Anterior cingulate cortex (tissue), 58 donors: ENCODE results near the gene MRPL34.
"Not testable (repeated sequence)": the region's sequence is repeated elsewhere in the genome, so short reads cannot be mapped to it uniquely, and the experiment has no call there.

Experiments
- DNase-seq, 58 donors: peaks; one replicate each; lab custom pipeline; 2025; lab: John Stamatoyannopoulos, UW

MRPL34 gene

DNA sequence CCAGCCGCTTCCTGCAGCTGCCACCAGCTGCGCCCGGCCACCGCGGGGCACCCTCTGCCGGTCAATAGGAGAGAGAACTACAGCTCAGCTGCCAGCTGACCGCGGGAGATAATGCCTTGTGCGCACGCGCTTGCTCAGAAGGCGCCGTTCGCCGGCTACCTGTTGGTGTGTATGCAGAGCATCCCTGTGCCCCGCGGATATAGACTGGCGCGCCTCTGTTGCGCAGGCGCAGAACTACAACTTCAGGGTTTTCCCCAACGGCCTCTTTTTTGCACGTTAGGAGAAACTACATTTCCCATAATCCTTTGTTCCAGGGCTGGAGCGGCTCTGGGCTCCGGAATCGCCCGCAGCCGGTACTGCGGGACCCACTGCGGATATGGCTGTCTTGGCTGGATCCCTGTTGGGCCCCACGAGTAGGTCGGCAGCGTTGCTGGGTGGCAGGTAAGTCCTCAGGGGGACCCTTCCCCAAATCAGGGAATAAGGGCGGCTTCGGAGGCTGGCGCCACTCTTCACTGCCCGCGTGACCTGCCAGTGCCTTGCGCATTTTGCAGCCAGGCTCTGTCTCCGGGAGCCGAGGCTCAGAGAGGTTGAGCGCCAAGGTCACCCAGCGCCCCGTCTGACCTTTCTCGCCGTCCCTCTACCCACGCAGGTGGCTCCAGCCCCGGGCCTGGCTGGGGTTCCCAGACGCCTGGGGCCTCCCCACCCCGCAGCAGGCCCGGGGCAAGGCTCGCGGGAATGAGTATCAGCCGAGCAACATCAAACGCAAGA is at the start of gene MRPL34:
TSS of gene MRPL34 (plus strand) at position 356 of the 768 bp plus-strand sequence. CDS start at position 377, 21 bp downstream.
- peak; percentile 67 to 100 (median 94) for DNase-seq

DNA sequence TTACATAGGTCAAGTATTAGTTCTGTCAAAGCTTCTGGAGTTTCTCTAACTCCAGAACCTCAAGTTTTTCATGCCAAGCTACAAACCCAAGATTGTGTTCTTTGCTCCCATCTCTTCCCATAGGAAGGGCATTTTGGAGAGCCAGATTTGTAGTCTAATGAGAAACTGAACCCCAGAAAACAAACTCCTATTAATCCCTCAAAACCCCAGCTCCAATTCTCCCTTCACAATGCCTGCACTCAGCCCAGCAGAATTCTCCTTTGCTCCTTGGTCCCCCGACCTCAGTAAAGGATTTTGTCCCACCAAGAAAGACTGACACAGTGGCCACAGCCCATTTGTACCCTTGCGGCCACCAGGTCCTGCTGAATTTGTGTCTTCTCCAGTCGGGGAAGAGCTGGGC is 49.5 kb upstream of the MRPL34 start:
- no peak for DNase-seq

DNA sequence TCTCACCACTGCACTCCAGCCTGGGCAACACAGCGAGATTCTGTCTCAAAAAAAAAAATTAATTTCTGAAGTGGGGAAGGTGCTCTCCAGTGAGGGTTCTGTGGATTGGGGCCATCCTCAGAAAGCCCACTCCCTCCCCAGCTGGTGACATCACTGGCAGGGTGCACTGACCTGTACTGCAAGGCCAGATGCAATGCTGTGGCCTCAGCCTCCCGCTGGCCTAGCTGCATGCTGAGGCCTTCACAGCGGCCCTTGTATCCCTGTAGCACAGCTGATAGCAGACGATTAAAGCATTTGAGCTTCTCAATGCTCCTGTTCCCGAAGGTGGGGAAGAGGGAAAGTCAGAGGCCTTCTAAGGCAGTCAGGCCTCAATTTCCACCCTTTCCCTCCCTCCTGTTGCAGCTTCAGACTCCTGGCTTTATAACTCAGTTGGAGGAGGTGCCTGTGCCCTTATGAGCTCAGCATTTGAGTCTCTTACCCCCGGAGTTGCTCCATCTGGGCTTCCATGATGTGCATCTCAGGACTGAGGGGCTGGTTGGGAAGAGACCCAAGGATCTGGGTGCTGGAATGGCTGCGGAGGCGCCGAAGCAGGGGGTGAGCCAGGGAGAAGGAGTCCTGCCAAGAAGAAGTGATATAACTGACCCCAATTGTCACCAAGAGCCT is 46.4 kb upstream of the MRPL34 start:
- no peak for DNase-seq

DNA sequence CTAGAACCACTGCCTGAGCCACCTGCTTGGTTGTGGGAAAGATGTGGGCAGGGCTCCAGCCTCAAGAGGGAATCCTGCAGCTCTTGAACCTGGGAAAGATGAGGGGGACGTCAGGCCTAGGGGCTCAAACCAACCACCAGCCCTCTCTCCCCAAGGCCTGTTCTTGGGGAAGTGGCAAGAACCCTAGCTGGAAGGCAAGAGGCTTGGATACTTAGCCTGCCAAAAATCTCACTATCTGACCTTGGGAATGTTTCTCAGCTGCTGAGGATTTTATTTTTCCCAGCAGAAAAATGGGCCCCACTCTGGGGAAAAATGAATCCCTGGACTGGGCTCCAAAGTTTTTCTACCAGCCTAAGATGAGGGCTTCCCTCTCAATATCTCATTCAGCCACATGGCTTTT is 45.7 kb upstream of the MRPL34 start:
- no peak for DNase-seq

DNA sequence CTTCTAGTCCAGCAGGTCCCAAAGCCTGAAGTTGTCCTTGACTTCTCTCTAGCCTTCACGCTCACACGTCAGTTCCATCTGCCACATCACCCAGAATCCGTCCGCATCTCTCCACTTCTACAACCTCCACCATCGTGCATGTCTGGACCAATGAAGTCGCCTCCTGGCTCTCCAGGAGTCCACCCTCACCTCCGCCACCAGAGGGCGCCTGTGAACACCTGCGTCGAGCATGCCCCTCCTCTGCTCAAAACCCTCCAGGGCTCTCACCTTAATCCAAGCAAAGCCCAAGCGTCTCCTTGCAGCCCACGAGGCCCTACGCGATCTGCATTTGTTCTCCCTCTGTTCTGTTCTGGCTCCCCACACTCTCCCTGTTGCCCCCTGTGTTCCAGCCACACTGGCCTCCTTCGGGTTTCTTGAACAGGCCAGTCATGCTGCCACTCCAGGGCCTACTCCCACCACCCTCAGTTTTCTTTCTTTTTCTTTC is 44.8 kb upstream of the MRPL34 start:
- DNase-seq = peak in 30 of 58 donors; percentile 3 to 60 (median 21)

DNA sequence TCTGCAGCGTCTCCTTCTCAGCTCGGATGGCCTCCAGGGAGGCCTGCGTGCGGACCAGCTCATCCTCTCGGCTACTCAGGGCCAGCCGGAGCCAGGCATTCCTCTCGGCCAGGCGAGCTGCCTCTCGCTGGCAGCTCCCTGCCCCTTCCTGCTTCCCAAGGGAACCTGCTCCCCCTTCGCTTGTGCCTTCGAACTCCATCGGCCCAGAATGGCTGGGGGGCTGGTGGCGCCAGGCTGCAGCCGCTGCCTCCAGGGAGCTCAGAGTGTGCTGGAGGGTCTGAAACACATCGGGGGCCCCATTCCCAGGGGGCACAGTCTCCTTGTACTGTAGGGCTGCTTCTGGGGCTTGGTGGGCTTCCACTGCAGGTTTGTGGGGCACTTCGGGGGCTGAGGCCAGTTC is 43.1 kb upstream of the MRPL34 start:
- DNase-seq = no peak

DNA sequence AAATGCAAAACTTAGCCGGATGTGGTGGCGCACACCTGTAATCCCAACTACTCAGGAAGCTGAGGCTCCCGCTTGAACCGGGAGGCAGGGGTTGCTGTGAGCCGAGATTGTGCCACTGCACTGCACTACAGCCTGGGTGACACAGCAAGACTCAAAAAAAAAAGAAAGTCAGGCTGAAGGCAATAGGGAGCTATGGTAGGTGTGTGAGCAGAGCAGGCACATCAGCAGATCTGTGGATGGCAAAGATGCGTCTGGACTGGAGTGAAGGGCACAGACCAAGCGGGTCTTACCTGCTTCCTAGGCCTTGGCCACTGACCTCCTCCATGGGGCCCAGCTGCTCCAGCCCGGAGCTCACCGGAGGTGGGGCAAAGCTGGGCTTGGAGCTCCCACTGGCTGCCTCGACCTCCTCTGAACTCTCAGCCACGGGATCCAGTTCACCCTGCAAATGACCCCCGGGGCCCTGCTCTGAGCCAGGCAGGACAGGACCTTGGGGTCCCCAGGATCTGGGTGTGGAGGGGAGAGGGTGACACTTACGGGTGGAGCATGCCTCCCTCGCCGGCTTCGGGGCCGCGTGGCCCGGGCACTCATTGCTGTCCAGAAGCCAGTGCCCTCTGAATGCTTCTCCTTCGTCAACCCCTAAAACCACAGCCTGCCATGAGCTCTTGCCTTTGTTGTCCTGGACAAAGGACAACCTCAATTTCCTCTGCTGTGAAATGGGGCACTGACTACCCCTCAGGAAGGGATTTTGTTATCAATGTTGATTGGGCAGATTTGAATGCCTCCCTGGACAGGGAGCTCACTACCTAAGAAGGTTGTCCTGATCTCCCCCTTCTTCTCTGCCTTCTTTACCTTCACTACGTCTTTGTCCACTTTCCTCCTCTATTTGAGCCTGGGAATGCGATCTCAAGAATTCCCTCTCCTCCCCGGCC is 41.7 kb upstream of the MRPL34 start:
- DNase-seq = no peak

DNA sequence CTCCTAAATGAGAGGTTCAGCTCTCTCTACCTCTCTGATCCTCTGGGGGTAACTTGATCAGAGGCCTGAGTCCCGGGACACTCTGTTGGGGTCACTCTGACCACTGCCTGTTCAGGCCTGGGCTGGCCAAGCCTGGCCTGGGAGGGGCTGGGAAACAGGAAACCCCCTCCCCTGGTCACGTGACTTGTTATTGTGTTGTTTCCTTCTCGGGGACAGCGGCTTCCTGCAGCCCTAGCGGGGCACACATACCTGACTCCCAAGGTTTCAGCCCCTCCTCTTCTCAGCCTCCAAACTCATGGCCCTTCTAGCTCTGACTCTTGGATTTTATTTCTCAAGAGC is 41.1 kb upstream of the MRPL34 start, which contains the start of gene USHBP1:
TSS of gene USHBP1 (minus strand) at position 105 of the 339 bp plus-strand sequence. CDS start 446 bp downstream, outside the sequence.
- no peak for DNase-seq

DNA sequence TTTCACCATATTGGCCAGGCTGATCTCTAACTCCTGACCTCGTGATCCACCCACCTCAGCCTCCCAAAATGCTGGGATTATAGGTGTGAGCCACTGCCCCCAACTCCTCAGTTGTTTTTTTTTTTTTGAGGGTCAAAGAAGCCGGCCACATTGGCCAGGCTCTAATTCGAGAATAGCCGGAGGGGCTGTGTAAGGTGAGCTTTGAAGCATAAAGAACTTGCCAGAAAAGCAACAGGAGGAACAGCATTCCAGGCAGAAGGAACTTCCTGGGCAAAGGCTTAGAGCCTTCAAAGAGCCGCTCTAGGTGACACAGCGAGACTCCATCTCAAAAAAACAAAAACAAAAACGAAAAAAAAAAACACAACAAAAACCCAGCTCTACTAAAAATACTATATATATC is 39.6 kb upstream of the MRPL34 start:
- DNase-seq = no peak

DNA sequence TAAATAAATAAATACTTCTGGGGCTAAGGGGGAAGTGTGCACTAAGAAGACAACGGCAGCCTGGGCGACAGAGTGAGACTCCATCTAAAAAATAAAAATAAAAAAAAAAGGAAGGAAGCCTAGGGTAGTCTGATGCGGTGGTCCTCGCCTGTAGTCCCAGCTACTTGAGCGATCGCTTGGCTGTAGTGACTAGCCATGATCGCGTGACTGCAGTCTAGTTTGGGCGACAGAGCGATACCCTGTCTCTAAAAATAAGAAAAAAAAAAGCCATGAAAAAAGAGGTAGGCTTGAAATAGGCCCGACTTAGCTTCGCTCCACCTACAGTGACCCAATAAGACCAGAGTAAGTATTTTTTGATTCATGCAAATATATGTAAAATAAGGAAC is 39.1 kb upstream of the MRPL34 start:
- peak in 3 of 58 donors; percentile 39 to 69 (median 45) for DNase-seq

DNA sequence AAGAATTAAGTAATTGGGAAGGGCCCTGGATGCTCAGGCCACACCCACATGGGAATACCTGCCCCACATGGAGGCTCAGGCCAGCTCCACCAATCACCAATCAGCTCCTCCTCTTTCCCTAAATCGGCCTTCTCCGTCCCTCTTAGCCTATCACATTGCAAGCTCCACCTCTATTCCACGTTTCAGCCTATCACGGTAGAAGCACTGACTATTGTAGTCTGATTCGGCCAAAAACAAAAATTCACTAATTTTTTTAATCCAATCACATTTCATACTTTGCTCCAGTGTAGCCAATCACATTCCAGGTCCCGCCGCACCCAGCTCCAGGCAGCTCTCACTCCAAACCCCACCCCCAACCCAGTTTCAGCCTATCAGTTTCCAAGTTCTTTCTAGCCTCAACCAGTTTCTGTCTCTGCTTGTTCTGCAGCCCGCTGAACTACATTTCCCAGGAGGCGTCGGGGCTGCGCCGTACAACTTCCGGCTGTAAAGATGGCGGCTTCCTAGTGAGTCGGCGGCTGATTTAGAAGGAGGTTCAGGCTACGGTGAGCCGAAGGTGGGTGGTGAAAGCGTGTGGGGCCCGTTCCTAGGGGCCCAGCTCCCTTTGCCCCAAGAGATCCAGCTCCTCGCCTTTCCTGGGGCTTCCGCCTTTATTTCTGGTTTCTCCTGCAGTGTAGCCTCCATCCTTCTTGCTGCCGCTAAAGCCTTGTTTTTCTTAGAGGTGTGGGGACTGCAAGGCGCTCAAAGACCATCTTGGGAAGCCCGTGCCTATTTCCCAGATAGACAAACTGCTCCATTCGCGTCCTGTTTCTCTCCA is 38.5 kb upstream of the MRPL34 start, which contains the start of gene BABAM1:
TSS of gene BABAM1 (plus strand) at position 469 of the 814 bp plus-strand sequence. CDS start 1,364 bp downstream, outside the sequence.
- DNase-seq = peak; percentile 82 to 100 (median 96)

DNA sequence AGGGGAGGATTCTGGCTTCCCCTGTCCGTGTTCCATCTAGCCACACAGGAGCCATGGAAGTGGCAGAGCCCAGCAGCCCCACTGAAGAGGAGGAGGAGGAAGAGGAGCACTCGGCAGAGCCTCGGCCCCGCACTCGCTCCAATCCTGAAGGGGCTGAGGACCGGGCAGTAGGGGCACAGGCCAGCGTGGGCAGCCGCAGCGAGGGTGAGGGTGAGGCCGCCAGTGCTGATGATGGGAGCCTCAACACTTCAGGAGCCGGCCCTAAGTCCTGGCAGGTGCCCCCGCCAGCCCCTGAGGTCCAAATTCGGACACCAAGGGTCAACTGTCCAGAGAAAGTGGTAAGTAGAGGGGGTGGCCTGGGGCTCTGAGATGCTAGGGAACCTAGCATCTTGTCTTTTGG is 36.9 kb upstream of the MRPL34 start:
- no peak for DNase-seq

DNA sequence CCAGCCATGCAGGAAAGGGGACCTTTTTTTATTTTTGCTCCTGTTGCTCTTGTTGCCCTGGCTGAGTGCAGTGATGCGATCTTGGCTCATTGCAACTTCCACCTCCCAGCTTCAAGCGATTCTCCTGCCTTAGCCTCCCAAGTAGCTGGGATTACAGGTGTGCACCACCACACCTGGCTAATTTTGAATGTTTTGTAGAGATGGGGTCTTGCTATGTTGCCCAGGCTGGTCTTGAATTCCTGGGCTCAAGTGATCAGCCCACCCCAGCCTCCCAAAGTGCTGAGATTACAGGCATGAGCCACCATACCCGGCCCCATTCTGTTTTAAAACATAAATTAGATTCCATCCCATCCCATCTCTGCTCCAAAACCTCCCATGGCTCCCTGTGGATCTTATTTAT is 30.8 kb upstream of the MRPL34 start:
- not testable (repeated sequence) for DNase-seq

DNA sequence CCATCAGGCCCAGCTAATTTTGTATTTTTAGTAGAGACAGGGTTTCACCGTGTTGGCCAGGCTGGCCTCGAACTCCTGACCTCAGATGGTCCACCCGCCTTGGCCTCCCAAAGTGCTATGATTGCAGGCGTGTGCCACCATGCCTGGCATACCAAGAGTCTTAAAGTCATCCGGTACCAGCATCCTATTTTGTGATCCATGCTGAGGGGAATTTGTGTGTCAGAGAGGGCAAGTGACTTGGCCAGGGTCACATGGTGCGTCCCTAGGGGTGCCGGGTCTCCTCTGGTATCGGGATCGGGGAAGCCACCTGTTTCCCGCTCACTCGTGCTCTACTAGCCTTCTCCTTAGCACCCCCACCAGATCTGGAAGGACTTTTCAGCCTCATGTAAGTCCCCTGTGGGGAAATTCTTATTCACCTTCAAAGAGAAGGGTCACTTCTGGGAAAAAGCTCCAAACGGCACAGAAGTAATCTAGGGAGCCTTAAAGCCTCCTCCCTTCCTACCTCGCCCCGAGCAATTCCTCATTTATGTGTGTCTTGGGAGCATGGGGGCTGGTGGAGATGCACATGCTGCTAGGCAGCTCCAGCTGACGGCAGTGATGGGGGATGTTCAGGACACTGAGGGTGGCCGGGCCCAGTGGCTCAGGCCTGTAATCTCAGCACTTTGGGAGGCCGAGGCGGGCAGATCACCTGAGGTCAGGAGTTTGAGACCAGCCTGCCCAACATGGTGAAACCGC is 30.1 kb upstream of the MRPL34 start:
- DNase-seq = no peak

DNA sequence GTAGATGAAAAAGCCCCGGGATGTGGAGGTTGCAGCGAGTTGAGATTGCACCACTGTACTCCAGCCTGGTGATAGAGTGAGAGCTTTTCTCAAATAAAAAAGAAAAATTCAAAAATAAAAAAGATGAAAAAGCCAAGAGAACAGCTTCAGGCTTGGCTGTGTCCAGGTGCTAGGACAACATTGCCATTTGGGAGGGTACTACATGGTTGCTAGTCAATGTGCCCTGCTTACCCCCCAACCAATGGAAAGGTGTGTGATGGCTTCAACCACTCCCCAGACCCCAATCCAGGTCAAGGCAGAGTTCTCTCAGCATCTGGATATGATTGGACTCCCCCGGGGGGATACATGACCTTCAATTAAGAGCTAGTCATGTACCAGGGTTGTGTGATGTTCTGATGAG is 26.2 kb upstream of the MRPL34 start:
- no peak for DNase-seq

DNA sequence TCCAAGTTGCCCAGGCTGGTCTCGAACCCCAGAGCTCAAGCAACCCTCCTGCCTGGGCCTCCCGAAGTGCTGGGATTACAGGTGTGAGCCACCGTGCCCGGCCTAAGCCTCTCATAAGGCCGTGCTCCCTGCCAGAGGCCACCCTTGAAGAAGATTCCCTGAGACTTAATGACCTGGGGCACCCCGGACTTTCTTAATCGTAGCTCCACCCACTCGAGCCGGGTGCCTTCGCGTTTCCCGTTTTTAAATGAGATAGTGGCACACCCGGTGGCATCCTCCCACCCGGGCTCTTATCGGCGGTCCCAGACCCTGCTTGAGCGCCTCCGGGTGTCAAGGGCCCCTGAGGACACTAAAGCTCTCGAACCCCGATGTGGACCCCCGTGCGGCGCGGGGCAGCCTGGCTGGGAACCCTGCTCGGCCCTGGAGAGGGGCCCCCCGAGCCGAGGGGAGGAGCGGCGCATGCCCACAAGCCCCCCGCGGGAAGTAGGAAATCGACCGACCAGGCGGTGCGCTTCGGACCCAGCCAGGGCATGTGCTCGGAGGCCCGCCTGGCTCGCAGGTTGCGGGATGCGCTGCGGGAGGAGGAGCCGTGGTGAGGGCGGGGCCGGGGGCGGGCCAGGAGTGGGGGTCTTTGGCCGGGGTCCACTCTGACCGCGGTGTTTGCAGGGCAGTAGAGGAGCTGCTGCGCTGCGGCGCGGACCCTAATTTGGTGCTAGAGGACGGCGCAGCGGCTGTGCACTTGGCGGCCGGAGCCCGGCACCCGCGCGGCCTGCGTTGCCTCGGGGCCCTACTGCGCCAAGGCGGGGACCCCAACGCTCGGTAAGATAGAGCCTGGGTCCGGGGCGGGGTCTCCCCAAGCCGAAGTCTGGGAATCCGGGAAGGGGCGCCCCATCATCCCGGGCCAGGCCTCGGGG is 24.0 kb upstream of the MRPL34 start, which contains the start of gene ANKLE1:
TSS of gene ANKLE1 (plus strand) at position 511 of the 914 bp plus-strand sequence. CDS start at position 531, 20 bp downstream.
- DNase-seq = peak in 18 of 58 donors; percentile 2 to 41 (median 18)

DNA sequence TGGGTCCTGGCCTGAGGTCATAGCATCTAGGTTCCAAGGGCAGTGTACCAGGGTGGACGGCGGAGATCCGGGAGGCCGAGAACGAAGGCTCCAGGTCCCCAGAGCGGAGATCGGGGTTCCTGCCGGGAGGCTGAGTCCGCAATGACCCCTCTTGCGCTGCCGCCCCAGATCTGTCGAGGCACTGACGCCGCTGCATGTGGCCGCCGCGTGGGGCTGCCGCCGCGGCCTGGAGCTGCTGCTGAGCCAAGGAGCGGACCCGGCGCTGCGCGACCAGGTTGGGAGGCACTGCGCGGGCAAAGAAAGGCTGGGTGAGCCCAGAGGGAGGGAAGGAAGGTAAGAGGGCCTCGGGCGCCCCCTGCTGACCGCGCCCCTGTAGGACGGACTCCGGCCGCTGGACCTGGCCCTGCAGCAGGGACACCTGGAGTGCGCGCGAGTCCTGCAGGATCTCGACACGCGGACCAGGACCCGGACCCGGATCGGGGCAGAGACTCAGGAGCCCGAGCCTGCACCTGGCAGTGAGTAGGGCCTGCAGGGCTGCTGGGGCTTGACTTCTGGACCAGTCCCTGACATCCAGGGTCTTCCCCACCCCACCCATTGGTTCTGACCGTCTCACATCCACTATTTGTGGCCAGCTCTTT is 23.1 kb upstream of the MRPL34 start:
- DNase-seq = peak in 55 of 58 donors; percentile 7 to 86 (median 45)
